SK-N-MC (cell line): ENCODE measurements around the gene ZNF410.
"Not testable (repeated sequence)": the region's sequence is repeated elsewhere in the genome, so short reads cannot be mapped to it uniquely, and the experiment has no call there.

ENCODE experiments used
- EZH2 ChIP-seq: fragments of 200-600 bp; sonication (generic); IDR thresholded peaks from one replicate; pipeline ENCODE4 v1.6.1; 2017; ENCODE audit warnings: antibody characterized with exemption
- POLR2AphosphoS5 ChIP-seq: IDR thresholded peaks from 2 replicates; pipeline ENCODE4 v1.6.1; 2012; ENCODE audit warnings: mild to moderate bottlenecking, low read depth, low read length, borderline replicate concordance

DNA sequence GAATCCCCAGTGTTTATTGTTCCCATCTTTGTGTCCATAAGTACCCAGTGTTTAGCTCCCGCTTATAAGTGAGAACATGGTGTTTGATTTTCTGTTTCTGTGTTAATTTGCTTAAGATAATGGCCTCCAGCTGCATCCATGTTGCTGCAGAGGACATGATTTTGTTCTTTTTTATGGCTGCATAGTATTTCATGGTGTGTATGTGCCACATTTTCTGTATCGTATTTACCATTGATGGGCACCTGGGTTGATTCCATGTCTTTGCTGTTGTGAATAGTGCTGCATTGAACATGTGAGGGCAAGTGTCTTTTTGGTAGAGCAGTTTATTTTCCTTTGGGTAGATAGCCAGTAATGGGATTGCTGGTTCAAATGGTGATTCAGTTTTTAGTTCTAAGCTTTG, 32.8 kb downstream of the ZNF410 start:
- not testable (repeated sequence) for TF ChIP-seq POLR2AphosphoS5, EZH2
